Natural killer cell treated with Interleukin-12 subunit alpha and Interleukin-12 subunit beta and Interleukin-15 and Interleukin-18, amount 100 ng/mL, for 72 hours (primary cell): ENCODE results near the gene PLEKHG7. TPM values are rescaled to one million over a fixed set of nuclear protein-coding genes. Genes with fewer than 3 reads are reported as not detected.
A peak's percentile ranks its signal among the peaks of the same experiment; 100 is the strongest.

Source experiments
- ATAC-seq, 2 donors: fragments of 150-1000 bp; cut with Tn5 transposase in 1 of 2; sonication (Bioruptor Pico), chemical (Tn5 transposase) in 1 of 2; 2 replicates each; pipeline ENCODE4 v1.10.0; 2021
- DNase-seq: peaks from one replicate; pipeline ENCODE4 v3.0.0; 2022; ENCODE audit warnings: low spot score
- H3K27ac Mint-ChIP-seq, 2 donors: 1 replicate in 1 of 2; 2 replicates in 1 of 2; pipeline ENCODE4 v1.8.0; 2022; ENCODE audit warnings: mixed read lengths in 2 of 2, mild to moderate bottlenecking in 1 of 2, moderate library complexity in 1 of 2
- H3K27me3 Mint-ChIP-seq, 2 donors: 1 replicate in 1 of 2; 2 replicates in 1 of 2; pipeline ENCODE4 v1.8.0; 2022; ENCODE audit warnings: mixed read lengths in 2 of 2
- H3K36me3 Mint-ChIP-seq: one replicate; pipeline ENCODE4 v1.8.0; 2022; ENCODE audit warnings: mixed read lengths
- H3K4me1 Mint-ChIP-seq, 2 donors: 1 replicate in 1 of 2; 2 replicates in 1 of 2; pipeline ENCODE4 v1.8.0; 2022; ENCODE audit warnings: low read depth in 2 of 2, mixed read lengths in 2 of 2, mild to moderate bottlenecking in 1 of 2
- H3K4me3 Mint-ChIP-seq: one replicate; pipeline ENCODE4 v1.8.0; 2022; ENCODE audit warnings: mixed read lengths
- H3K9me3 Mint-ChIP-seq: 2 replicates; pipeline ENCODE4 v1.8.0; 2022; ENCODE audit warnings: mixed read lengths
- total RNA-seq, 2 donors: library from RNA; stranded (reverse); gene quantifications; one replicate each; pipeline ENCODE4 v1.2.3, GENCODE V29; 2022

The PLEKHG7 gene
- total RNA-seq, 2 donors from 2014 or later, result not detected

GRCh38 chr12:92690601-92691000 is 12.2 kb upstream of the PLEKHG7 start:
- no peak overlapping the region for H3K27ac Mint-ChIP-seq
- H3K4me3 Mint-ChIP-seq, result no peak overlapping the region
- no peak for DNase-seq

GRCh38 chr12:92695056-92695455 is 7.7 kb upstream of the PLEKHG7 start:
- Mint-ChIP-seq H3K4me1 (no peaks in the 10 kb centered on the region), H3K4me3 (no peak overlapping the region), H3K36me3 (no peaks in the 10 kb centered on the region), H3K27me3 (peaks cover 0 to 7% of the 10 kb centered on the region in 2 donors), H3K9me3 (peaks cover 6% of the 10 kb centered on the region), H3K27ac (no peak overlapping the region)
- DNase-seq (no peak), ATAC-seq (no peak)

More at GRCh38 chr12:92690601-92691000, 12.2 kb upstream of the PLEKHG7 start:
- no peaks in the 10 kb centered on the region for H3K36me3 Mint-ChIP-seq
- H3K27me3 Mint-ChIP-seq, result peaks cover 0 to 10% of the 10 kb centered on the region in 2 donors
- ATAC-seq, result no peak
- H3K4me1 Mint-ChIP-seq, result no peaks in the 10 kb centered on the region
- peaks cover 3% of the 10 kb centered on the region for H3K9me3 Mint-ChIP-seq

GRCh38 chr12:92695577-92695976 is 7.2 kb upstream of the PLEKHG7 start:
- Mint-ChIP-seq H3K27ac (no peak overlapping the region), H3K36me3 (no peaks in the 10 kb centered on the region), H3K4me1 (no peaks in the 10 kb centered on the region), H3K9me3 (peaks cover 6% of the 10 kb centered on the region), H3K27me3 (peaks cover 0 to 7% of the 10 kb centered on the region in 2 donors), H3K4me3 (no peak overlapping the region)
- DNase-seq (no peak), ATAC-seq (no peak)

- Mint-ChIP-seq H3K27ac (no peak overlapping the region), H3K27me3 (peaks cover 0 to 7% of the 10 kb centered on the region in 2 donors), H3K9me3 (peaks cover 6% of the 10 kb centered on the region), H3K4me1 (no peaks in the 10 kb centered on the region), H3K36me3 (no peaks in the 10 kb centered on the region), H3K4me3 (no peak overlapping the region)
- no peak for DNase-seq
- ATAC-seq, result no peak
These were observed 6.6 kb upstream of the PLEKHG7 start for GRCh38 chr12:92696216-92696615.

DNA sequence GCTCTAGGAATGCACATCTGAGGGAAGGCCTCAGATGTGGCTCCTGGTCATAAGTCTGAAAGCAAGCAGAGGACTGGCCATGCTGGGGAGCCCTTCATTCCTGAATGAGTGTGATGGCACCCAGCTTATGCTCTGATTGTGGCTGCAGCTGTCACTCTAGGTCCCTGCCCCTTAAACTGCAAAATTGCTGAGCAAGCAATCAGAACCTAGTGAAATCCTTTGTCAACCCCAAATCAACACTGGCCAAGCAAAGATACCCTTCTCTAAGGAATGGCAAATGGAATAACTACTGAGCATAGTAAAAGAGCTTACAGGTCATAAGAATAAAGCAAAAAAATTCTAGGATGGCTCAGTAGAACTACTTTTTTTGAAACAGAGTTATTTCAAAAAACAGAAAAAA is 4.3 kb upstream of the PLEKHG7 start:
- no peak overlapping the region for H3K27ac Mint-ChIP-seq
- no peak overlapping the region for H3K4me3 Mint-ChIP-seq
- no peaks in the 10 kb centered on the region for H3K4me1 Mint-ChIP-seq

DNA sequence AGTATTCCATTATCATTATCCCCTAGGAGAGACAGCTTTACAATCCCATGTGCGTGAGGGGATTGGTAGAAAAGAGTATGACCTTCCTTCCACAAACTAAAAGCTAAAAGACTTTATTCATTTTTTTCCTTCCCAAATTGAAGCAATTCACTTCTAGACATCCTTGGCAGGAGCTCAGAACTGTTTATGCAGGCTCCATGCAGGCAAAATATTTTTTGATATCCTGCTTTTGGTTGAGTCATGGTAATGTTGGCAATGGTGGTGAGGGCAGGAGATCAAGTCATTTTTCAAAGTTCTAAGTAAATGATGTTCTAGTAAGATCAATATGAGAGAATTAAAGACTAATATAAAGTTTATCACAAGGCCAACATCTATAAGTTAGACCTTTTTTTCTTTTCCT is 1.3 kb upstream of the PLEKHG7 start:
- Mint-ChIP-seq H3K27ac (no peak overlapping the region), H3K4me1 (no peaks in the 10 kb centered on the region)
- no peak for DNase-seq

More for the DNA sequence above, 4.3 kb upstream of the PLEKHG7 start:
- Mint-ChIP-seq H3K9me3 (peaks cover 6% of the 10 kb centered on the region), H3K27me3 (peaks cover 0 to 7% of the 10 kb centered on the region in 2 donors), H3K36me3 (no peaks in the 10 kb centered on the region)
- no peak for ATAC-seq
- no peak for DNase-seq

GRCh38 chr12:92703786-92704185 is 997 bp downstream of the PLEKHG7 start:
- H3K36me3 Mint-ChIP-seq, result no peaks in the 10 kb centered on the region
- H3K27ac Mint-ChIP-seq, result no peak overlapping the region
- DNase-seq (no peak), ATAC-seq (no peak)
- peaks cover 0 to 7% of the 10 kb centered on the region in 2 donors for H3K27me3 Mint-ChIP-seq
- no peak overlapping the region for H3K4me3 Mint-ChIP-seq
- peaks cover 4 to 5% of the 10 kb centered on the region in 2 donors for H3K4me1 Mint-ChIP-seq
- H3K9me3 Mint-ChIP-seq, result no peaks in the 10 kb centered on the region

More for the DNA sequence above, 1.3 kb upstream of the PLEKHG7 start:
- ATAC-seq, result no peak
- H3K4me3 Mint-ChIP-seq, result no peak overlapping the region
- no peaks in the 10 kb centered on the region for H3K36me3 Mint-ChIP-seq
- peaks cover 6% of the 10 kb centered on the region for H3K9me3 Mint-ChIP-seq
- peaks cover 0 to 7% of the 10 kb centered on the region in 2 donors for H3K27me3 Mint-ChIP-seq

- no peaks in the 10 kb centered on the region for H3K27me3 Mint-ChIP-seq
- no peak for DNase-seq
- no peak overlapping the region for H3K4me3 Mint-ChIP-seq
- H3K27ac Mint-ChIP-seq, result peak overlapping the region in 1 of 2 donors; percentile 45
- H3K4me1 Mint-ChIP-seq, result peaks cover 4 to 5% of the 10 kb centered on the region in 2 donors
- no peak for ATAC-seq
- no peaks in the 10 kb centered on the region for H3K9me3 Mint-ChIP-seq
- H3K36me3 Mint-ChIP-seq, result no peaks in the 10 kb centered on the region
These were observed 3.8 kb downstream of the PLEKHG7 start for GRCh38 chr12:92706594-92706993.

DNA sequence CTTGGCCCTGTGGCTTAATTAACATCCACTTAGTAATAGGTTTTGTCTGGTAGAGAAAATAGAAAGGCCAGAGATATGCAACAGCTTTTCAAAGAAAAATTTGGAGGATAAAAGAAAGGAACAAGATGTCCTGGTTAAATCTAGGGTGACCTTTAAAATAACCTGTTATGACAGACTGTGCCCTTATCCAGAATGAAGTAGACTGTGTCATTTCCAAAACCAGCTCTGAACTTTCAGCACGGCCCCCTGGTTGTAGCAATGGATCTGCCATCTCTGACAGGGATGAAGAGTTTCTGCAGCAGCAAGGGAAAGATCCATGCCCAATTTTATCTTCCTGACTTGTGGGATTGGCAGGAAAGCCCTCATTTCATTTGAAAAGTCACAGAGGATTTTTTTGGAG is 5.1 kb downstream of the PLEKHG7 start:
- H3K4me3 Mint-ChIP-seq, result no peak overlapping the region
- DNase-seq (no peak), ATAC-seq (no peak)
- no peaks in the 10 kb centered on the region for H3K36me3 Mint-ChIP-seq
- peaks cover 4 to 5% of the 10 kb centered on the region in 2 donors for H3K4me1 Mint-ChIP-seq
- no peaks in the 10 kb centered on the region for H3K27me3 Mint-ChIP-seq
- H3K9me3 Mint-ChIP-seq, result no peaks in the 10 kb centered on the region
- no peak overlapping the region for H3K27ac Mint-ChIP-seq

- H3K4me3 Mint-ChIP-seq, result no peak overlapping the region
- no peaks in the 10 kb centered on the region for H3K9me3 Mint-ChIP-seq
- no peaks in the 10 kb centered on the region for H3K4me1 Mint-ChIP-seq
- H3K27ac Mint-ChIP-seq, result no peak overlapping the region
- peaks cover 0 to 7% of the 10 kb centered on the region in 2 donors for H3K27me3 Mint-ChIP-seq
- H3K36me3 Mint-ChIP-seq, result no peaks in the 10 kb centered on the region
- ATAC-seq, result no peak
- no peak for DNase-seq
These were observed 12.8 kb downstream of the PLEKHG7 start for GRCh38 chr12:92715625-92716024.

GRCh38 chr12:92717202-92717601 is 14.4 kb downstream of the PLEKHG7 start:
- DNase-seq (no peak), ATAC-seq (no peak)
- Mint-ChIP-seq H3K36me3 (no peaks in the 10 kb centered on the region), H3K27me3 (peaks cover 0 to 7% of the 10 kb centered on the region in 2 donors), H3K27ac (no peak overlapping the region), H3K9me3 (no peaks in the 10 kb centered on the region), H3K4me3 (no peak overlapping the region), H3K4me1 (no peaks in the 10 kb centered on the region)

DNA sequence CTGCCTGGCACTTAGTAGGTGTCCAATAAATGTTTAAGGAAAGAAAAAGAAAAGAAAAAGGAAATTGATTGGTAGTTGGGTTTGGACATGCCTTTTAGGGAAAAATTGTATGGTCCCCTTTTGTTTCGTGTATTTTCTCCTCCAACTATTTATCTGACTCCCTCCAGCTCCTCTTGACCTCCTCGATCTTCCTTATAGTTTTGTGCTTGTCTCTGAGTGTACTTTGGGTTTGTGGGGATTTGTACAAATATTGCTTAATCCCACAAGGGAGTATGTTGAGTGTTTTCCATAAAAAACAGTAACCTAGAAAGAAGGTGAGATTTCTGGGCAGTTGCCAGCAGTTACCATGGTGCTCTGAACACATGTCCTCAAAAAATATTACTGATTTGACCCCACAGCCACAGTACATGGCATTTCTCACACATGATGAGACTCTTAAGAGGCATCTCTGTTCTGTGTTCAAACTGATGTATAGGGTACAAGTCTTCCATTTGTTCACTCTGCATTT is 15.7 kb downstream of the PLEKHG7 start:
- DNase-seq, result no peak
- ATAC-seq, result no peak
- Mint-ChIP-seq H3K27me3 (peaks cover 5 to 16% of the 10 kb centered on the region in 2 donors), H3K27ac (no peak overlapping the region), H3K36me3 (no peaks in the 10 kb centered on the region), H3K4me3 (no peak overlapping the region), H3K4me1 (no peaks in the 10 kb centered on the region), H3K9me3 (no peaks in the 10 kb centered on the region)

GRCh38 chr12:92719674-92720073 is 16.9 kb downstream of the PLEKHG7 start:
- no peaks in the 10 kb centered on the region for H3K4me1 Mint-ChIP-seq
- H3K36me3 Mint-ChIP-seq, result peaks cover 3% of the 10 kb centered on the region
- peaks cover 7 to 19% of the 10 kb centered on the region in 2 donors for H3K27me3 Mint-ChIP-seq
- H3K27ac Mint-ChIP-seq, result no peak overlapping the region
- ATAC-seq (no peak), DNase-seq (no peak)
- H3K4me3 Mint-ChIP-seq, result no peak overlapping the region
- peaks cover 2% of the 10 kb centered on the region for H3K9me3 Mint-ChIP-seq

DNA sequence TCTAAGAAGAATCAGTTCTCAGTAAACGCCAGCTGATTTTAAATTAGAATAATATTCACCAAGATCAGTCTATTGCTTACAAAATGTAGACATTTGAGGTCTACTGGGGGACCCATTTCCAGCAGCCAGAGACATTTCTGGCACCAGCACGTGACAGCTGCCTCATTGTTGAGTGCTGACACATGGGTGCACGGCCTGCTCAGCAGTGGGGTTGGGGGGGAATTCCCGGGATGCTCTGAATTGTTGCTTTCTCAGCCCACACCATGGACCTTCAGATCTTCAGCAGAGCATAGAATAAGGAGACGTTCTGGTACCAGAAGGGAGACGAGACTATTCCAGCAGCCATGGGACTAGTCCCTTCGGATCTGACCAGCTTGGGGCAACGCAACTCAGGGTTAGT is 18.3 kb downstream of the PLEKHG7 start:
- H3K4me1 Mint-ChIP-seq, result no peaks in the 10 kb centered on the region
- H3K9me3 Mint-ChIP-seq, result peaks cover 7% of the 10 kb centered on the region
- H3K27ac Mint-ChIP-seq, result no peak overlapping the region
- ATAC-seq (no peak), DNase-seq (no peak)
- peaks cover 10% of the 10 kb centered on the region for H3K36me3 Mint-ChIP-seq
- H3K27me3 Mint-ChIP-seq, result peaks cover 12 to 32% of the 10 kb centered on the region in 2 donors
- H3K4me3 Mint-ChIP-seq, result no peak overlapping the region

GRCh38 chr12:92721656-92722055 is 18.9 kb downstream of the PLEKHG7 start:
- DNase-seq (no peak), ATAC-seq (no peak)
- Mint-ChIP-seq H3K9me3 (peaks cover 7% of the 10 kb centered on the region), H3K4me1 (no peaks in the 10 kb centered on the region), H3K4me3 (no peak overlapping the region), H3K27ac (no peak overlapping the region), H3K27me3 (peaks cover 12 to 32% of the 10 kb centered on the region in 2 donors), H3K36me3 (peaks cover 10% of the 10 kb centered on the region)
